ENCODE measurements around the gene DAPK1. TPM values are rescaled to one million over a fixed set of nuclear protein-coding genes. Genes with fewer than 3 reads are reported as not detected.

The DAPK1 gene
- total and polyA plus RNA-seq, 10 of the 15 experiments (the other 5 are each of a cell fraction or from before 2014, with no cell fraction given): 8.2 to 94.7 (median 51.6) TPM

- no peaks in the 10 kb centered on the region for H3K27me3 ChIP-seq (replicated peaks in 1 of 2; ENCODE audit: control insufficient read depth in 2 of 2, insufficient read depth in 2 of 2, low read length in 1 of 2)
- no peak for FAIRE-seq
- 38% methylated on average over 6 of the region's 6 CpGs for WGBS (ENCODE audit: insufficient coverage, insufficient replicate concordance, low lambda C conversion rate, missing lambda C conversion rate)
- intact Hi-C loops (cut with micrococcal nuclease; ENCODE audit: unreplicated experiment) (no loop called here), in situ Hi-C loops (cut with MboI) (no loop called here)
- no peaks in the 10 kb centered on the region; the same call in 1 of the 2 replicates for H3K4me1 ChIP-seq (ENCODE audit: control insufficient read depth, insufficient read depth, low read length)
- H3K4me2 ChIP-seq (ENCODE audit: control insufficient read depth, insufficient read depth): no peak overlapping the region
- SMC1A ChIA-PET (ENCODE audit: uncharacterized antibody, unreplicated experiment): interaction anchor here (1.0 kb wide), 1 partner anchor 333 kb away, joined by 3 read pairs; no protein-coding TSS in a partner anchor
- RAD21 ChIA-PET (ENCODE audit: unreplicated experiment): no interaction called here
- H2AFZ ChIP-seq (ENCODE audit: control insufficient read depth, low read depth, low read length): no peak overlapping the region
- H3K79me2 ChIP-seq (ENCODE audit: control insufficient read depth, insufficient read depth, low read length): no peaks in the 10 kb centered on the region
- POLR2A ChIA-PET: no interaction called here
- H3K27ac ChIP-seq (ENCODE audit: control insufficient read depth, insufficient read depth): no peak overlapping the region
- CTCF ChIA-PET: interaction anchor here (0.6 to 1.0 kb wide), 3 partner anchors 8 to 189 kb away, joined by 3 to 4 read pairs (median 3); no protein-coding TSS in a partner anchor
- H3K9me3 ChIP-seq (replicated peaks; ENCODE audit: control insufficient read depth, insufficient read depth, low read length): peaks cover 5% of the 10 kb centered on the region; the same call in 1 of the 3 replicates
- H3K9ac ChIP-seq (ENCODE audit: control insufficient read depth, insufficient read depth, low read length): no peak overlapping the region
- peaks cover 1 to 15% of the 10 kb centered on the region in 2 experiments for H3K36me3 ChIP-seq (ENCODE audit: control insufficient read depth in 2 of 2, insufficient read depth in 2 of 2, low read length in 1 of 2)
- ATAC-seq: no peak
- no peaks in the 10 kb centered on the region for H4K20me1 ChIP-seq (ENCODE audit: control insufficient read depth, insufficient read depth)
- no TSS peak for BruUV-seq (replicated peaks)
- TF ChIP-seq JUND (IDR thresholded peaks at IDR 0.05; ENCODE audit: low read depth, low read length) (no peak), ZNF217 (IDR thresholded peaks at IDR 0.05) (no peak)
- no peak for DNase-seq (ENCODE audit: low read depth, low spot score)
- H3K4me3 ChIP-seq: no peak overlapping the region
Measured at GRCh38 chr9:87671478-87671877, 173.8 kb downstream of the DAPK1 start.

DNA sequence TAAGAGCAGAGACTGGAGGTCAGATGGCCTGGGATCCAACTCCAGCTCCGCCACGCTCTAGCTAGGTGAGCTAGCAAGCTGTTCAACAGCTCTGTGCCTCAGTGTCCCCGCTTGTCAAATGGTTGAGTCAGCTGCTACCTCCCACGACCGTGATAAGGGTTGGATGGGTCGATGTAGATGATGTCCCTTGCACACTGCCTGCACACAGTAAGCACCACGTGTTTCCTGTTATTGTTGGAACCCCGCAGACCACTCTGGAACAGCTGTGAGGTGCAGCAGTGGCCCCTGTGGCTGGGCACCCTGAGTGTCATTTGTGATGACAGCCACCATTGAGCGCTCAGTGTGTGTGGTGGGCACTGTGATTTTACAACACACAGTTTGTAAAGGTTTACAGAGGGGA, 174.3 kb downstream of the DAPK1 start:
- no peak for ATAC-seq
- RAD21 ChIA-PET (ENCODE audit: unreplicated experiment): no interaction called here
- Histone ChIP-seq H3K4me1 (ENCODE audit: control insufficient read depth, insufficient read depth, low read length) (no peaks in the 10 kb centered on the region; the same call in 1 of the 2 replicates), H4K20me1 (ENCODE audit: control insufficient read depth, insufficient read depth) (no peaks in the 10 kb centered on the region), H3K4me3 (no peak overlapping the region), H3K36me3 (ENCODE audit: control insufficient read depth in 2 of 2, insufficient read depth in 2 of 2, low read length in 1 of 2) (peaks cover 1 to 11% of the 10 kb centered on the region in 2 experiments), H3K4me2 (ENCODE audit: control insufficient read depth, insufficient read depth) (no peak overlapping the region), H3K79me2 (ENCODE audit: control insufficient read depth, insufficient read depth, low read length) (no peaks in the 10 kb centered on the region), H3K27ac (ENCODE audit: control insufficient read depth, insufficient read depth) (no peak overlapping the region), H3K9me3 (replicated peaks; ENCODE audit: control insufficient read depth, insufficient read depth, low read length) (peaks cover 1% of the 10 kb centered on the region; the same call in 1 of the 3 replicates), H2AFZ (ENCODE audit: control insufficient read depth, low read depth, low read length) (no peak overlapping the region), H3K9ac (ENCODE audit: control insufficient read depth, insufficient read depth, low read length) (no peak overlapping the region), H3K27me3 (replicated peaks in 1 of 2; ENCODE audit: control insufficient read depth in 2 of 2, insufficient read depth in 2 of 2, low read length in 1 of 2) (no peaks in the 10 kb centered on the region)
- FAIRE-seq: no peak
- in situ Hi-C loops (cut with MboI) (no loop called here), intact Hi-C loops (cut with micrococcal nuclease; ENCODE audit: unreplicated experiment) (no loop called here)
- BruUV-seq (replicated peaks): no TSS peak
- SMC1A ChIA-PET (ENCODE audit: uncharacterized antibody, unreplicated experiment): no interaction called here
- WGBS (ENCODE audit: insufficient coverage, insufficient replicate concordance, low lambda C conversion rate, missing lambda C conversion rate): 44% methylated on average over 9 of the region's 9 CpGs
- DNase-seq (ENCODE audit: low read depth, low spot score): no peak
- CTCF ChIA-PET: no interaction called here
- POLR2A ChIA-PET: no interaction called here
- TF ChIP-seq IRF4 (IDR thresholded peaks at IDR 0.05; ENCODE audit: low read depth, low read length) (no peak), PAX5 (IDR thresholded peaks at IDR 0.05; ENCODE audit: borderline replicate concordance, low read depth, low read length) (no peak), SREBF1 (IDR thresholded peaks at IDR 0.05; ENCODE audit: low read length) (no peak), CHD2 (IDR thresholded peaks at IDR 0.05; ENCODE audit: borderline replicate concordance, low read depth, low read length) (no peak), MYC (IDR thresholded peaks at IDR 0.05; ENCODE audit: insufficient read depth, insufficient read length, insufficient replicate concordance, low read length, severe bottlenecking) (no peak), MTA3 (IDR thresholded peaks at IDR 0.05; ENCODE audit: borderline replicate concordance, low read length) (no peak), KDM1A (IDR thresholded peaks at IDR 0.05; ENCODE audit: borderline replicate concordance) (no peak), MTA2 (IDR thresholded peaks at IDR 0.05; ENCODE audit: low read depth) (no peak), DPF2 (IDR thresholded peaks at IDR 0.05) (no peak), RELA (IDR thresholded peaks at IDR 0.05; ENCODE audit: borderline replicate concordance, partially characterized antibody) (no peak), CREB1 (IDR thresholded peaks at IDR 0.05; ENCODE audit: low read depth) (no peak), CBFB (IDR thresholded peaks at IDR 0.05; ENCODE audit: low read depth) (no peak), NFYB (IDR thresholded peaks at IDR 0.05; ENCODE audit: insufficient read depth, low read depth, low read length) (no peak)
- TF ChIP-seq, protein P1, sequence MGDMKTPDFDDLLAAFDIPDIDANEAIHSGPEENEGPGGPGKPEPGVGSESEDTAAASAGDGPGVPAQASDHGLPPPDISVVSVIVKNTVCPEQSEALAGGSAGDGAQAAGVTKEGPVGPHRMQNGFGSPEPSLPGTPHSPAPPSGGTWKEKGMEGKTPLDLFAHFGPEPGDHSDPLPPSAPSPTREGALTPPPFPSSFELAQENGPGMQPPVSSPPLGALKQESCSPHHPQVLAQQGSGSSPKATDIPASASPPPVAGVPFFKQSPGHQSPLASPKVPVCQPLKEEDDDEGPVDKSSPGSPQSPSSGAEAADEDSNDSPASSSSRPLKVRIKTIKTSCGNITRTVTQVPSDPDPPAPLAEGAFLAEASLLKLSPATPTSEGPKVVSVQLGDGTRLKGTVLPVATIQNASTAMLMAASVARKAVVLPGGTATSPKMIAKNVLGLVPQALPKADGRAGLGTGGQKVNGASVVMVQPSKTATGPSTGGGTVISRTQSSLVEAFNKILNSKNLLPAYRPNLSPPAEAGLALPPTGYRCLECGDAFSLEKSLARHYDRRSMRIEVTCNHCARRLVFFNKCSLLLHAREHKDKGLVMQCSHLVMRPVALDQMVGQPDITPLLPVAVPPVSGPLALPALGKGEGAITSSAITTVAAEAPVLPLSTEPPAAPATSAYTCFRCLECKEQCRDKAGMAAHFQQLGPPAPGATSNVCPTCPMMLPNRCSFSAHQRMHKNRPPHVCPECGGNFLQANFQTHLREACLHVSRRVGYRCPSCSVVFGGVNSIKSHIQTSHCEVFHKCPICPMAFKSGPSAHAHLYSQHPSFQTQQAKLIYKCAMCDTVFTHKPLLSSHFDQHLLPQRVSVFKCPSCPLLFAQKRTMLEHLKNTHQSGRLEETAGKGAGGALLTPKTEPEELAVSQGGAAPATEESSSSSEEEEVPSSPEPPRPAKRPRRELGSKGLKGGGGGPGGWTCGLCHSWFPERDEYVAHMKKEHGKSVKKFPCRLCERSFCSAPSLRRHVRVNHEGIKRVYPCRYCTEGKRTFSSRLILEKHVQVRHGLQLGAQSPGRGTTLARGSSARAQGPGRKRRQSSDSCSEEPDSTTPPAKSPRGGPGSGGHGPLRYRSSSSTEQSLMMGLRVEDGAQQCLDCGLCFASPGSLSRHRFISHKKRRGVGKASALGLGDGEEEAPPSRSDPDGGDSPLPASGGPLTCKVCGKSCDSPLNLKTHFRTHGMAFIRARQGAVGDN (IDR thresholded peaks at IDR 0.05): no peak
